CD14-positive monocyte (primary cell): ENCODE data around the gene YPEL4. TPM values are rescaled to one million over a fixed set of nuclear protein-coding genes. Genes with fewer than 3 reads are reported as not detected.

Source experiments
- DNase-seq, 3 donors: peaks; one replicate each; pipeline ENCODE4 v3.0.0-alpha.2; 2011 to 2022
- H2AFZ ChIP-seq: 2 replicates; pipeline ENCODE4 v1.6.0; 2012; ENCODE audit warnings: mild to moderate bottlenecking, low read depth, low read length, inconsistent platforms; ENCODE audit not compliant: insufficient read depth, poor library complexity, severe bottlenecking
- H3K27ac ChIP-seq, 2 donors: 1 replicate in 1 of 2; 2 replicates in 1 of 2; pipeline ENCODE4 v1.5.1; 2012 to 2013; ENCODE audit warnings: low read length in 2 of 2, control low read depth in 1 of 2, inconsistent platforms in 1 of 2, low read depth in 1 of 2, mild to moderate bottlenecking in 1 of 2
- H3K27me3 ChIP-seq, 2 donors: one replicate each; pipeline versions ENCODE4 v1.6.0 to v1.6.1; 2011 to 2013; ENCODE audit warnings: low read length in 2 of 2; ENCODE audit not compliant: control insufficient read depth in 2 of 2, insufficient read depth in 2 of 2
- H3K36me3 ChIP-seq, 2 donors: replicated peaks in 1 of 2; 1 replicate in 1 of 2; 2 replicates in 1 of 2; pipeline versions ENCODE4 v1.5.1 to v1.6.1; 2012 to 2013; ENCODE audit warnings: low read length in 2 of 2, control low read depth in 1 of 2, inconsistent platforms in 1 of 2, mild to moderate bottlenecking in 1 of 2; ENCODE audit not compliant: insufficient read depth in 2 of 2, control insufficient read depth in 1 of 2
- H3K4me1 ChIP-seq, 2 donors: 1 replicate in 1 of 2; 2 replicates in 1 of 2; pipeline versions ENCODE4 v1.5.1 to v1.6.1; 2012 to 2013; ENCODE audit warnings: low read length in 2 of 2, control low read depth in 1 of 2, inconsistent platforms in 1 of 2, mild to moderate bottlenecking in 1 of 2, moderate library complexity in 1 of 2; ENCODE audit not compliant: insufficient read depth in 2 of 2, control insufficient read depth in 1 of 2
- H3K4me2 ChIP-seq: replicated peaks from 2 replicates; pipeline ENCODE3; 2012; ENCODE audit warnings: low read length, moderate library complexity, mild to moderate bottlenecking; ENCODE audit not compliant: poor library complexity, severe bottlenecking; ENCODE audit errors: extremely low read depth
- H3K4me3 ChIP-seq, 3 experiments: fragments of 200-600 bp in 1 of 3; sonication (generic) in 1 of 3; replicated peaks in 1 of 3; 1 replicate in 2 of 3; 2 replicates in 1 of 3; pipeline ENCODE4 v1.5.1; 2011 to 2013; ENCODE audit warnings: low read length in 3 of 3, mild to moderate bottlenecking in 3 of 3, control low read depth in 2 of 3, low read depth in 2 of 3, inconsistent platforms in 1 of 3, moderate library complexity in 1 of 3
- H3K79me2 ChIP-seq: 2 replicates; pipeline ENCODE4 v1.6.0; 2012; ENCODE audit warnings: mild to moderate bottlenecking, control low read depth, inconsistent platforms, low read length, moderate library complexity; ENCODE audit not compliant: insufficient read depth
- H3K9ac ChIP-seq: 2 replicates; pipeline ENCODE4 v1.6.0; 2017; ENCODE audit warnings: low read length, mild to moderate bottlenecking; ENCODE audit not compliant: insufficient read depth, poor library complexity, severe bottlenecking
- H3K9me3 ChIP-seq, 2 donors: replicated peaks in 1 of 2; 1 replicate in 1 of 2; 2 replicates in 1 of 2; pipeline versions ENCODE4 v1.5.1 to v1.6.1; 2012 to 2013; ENCODE audit warnings: low read length in 2 of 2, control low read depth in 1 of 2; ENCODE audit not compliant: control insufficient read depth in 1 of 2, insufficient read depth in 1 of 2
- H4K20me1 ChIP-seq: 2 replicates; pipeline ENCODE4 v1.6.0; 2012; ENCODE audit warnings: mild to moderate bottlenecking, low read length, control low read depth, moderate library complexity; ENCODE audit not compliant: insufficient read depth
- H3K27ac Mint-ChIP-seq, 7 donors: one replicate each; pipeline ENCODE4 v1.8.0; 2020; ENCODE audit warnings: mild to moderate bottlenecking in 7 of 7, mixed read lengths in 7 of 7, moderate library complexity in 6 of 7, inconsistent platforms in 2 of 7
- H3K27me3 Mint-ChIP-seq, 3 donors: one replicate each; pipeline ENCODE4 v1.8.0; 2021 to 2022; ENCODE audit warnings: low read depth in 3 of 3, mild to moderate bottlenecking in 3 of 3, mixed read lengths in 3 of 3, moderate library complexity in 3 of 3, inconsistent platforms in 1 of 3
- H3K36me3 Mint-ChIP-seq, 2 donors: one replicate each; pipeline ENCODE4 v1.8.0; 2020; ENCODE audit warnings: mixed read lengths in 2 of 2, inconsistent platforms in 1 of 2, mild to moderate bottlenecking in 1 of 2
- H3K4me1 Mint-ChIP-seq: one replicate; pipeline ENCODE4 v1.8.0; 2020; ENCODE audit warnings: mild to moderate bottlenecking, mixed read lengths
- H3K4me3 Mint-ChIP-seq, 2 donors: one replicate each; pipeline ENCODE4 v1.8.0; 2020; ENCODE audit warnings: mild to moderate bottlenecking in 2 of 2, mixed read lengths in 2 of 2, moderate library complexity in 1 of 2
- H3K9me3 Mint-ChIP-seq, 7 donors: one replicate each; pipeline ENCODE4 v1.8.0; 2020 to 2022; ENCODE audit warnings: mixed read lengths in 7 of 7, mild to moderate bottlenecking in 6 of 7, moderate library complexity in 6 of 7, inconsistent platforms in 2 of 7
- WGBS: methylation state at CpG from one replicate; pipeline ENCODE4 v1.1.5; 2013; ENCODE audit warnings: missing lambda C conversion rate; ENCODE audit not compliant: insufficient coverage; 5-methylcytosine and 5-hydroxymethylcytosine counted together
- intact Hi-C, 2 donors: fragments of 100-400 bp; cut with micrococcal nuclease; formaldehyde crosslinking; loops; one replicate each; pipeline versions ENCODE4 v1.15.0 to v1.15.1; 2023
- polyA plus RNA-seq, 3 donors: library from polyadenylated mRNA; depleted of rRNA in 1 of 3; unstranded in 2 of 3; stranded (reverse) in 1 of 3; fragments of 300-500 nt in 2 of 3; fragments of >200 nt in 1 of 3; fragmentation: Illumina TruSeq in 2 of 3; gene quantifications; 1 replicate in 2 of 3; 2 replicates in 1 of 3; pipeline ENCODE4 v1.2.3, GENCODE V29; 2012 to 2021
- TF ChIP-seq, protein P1 (sequence below): fragments of 200-600 bp; IDR thresholded peaks from one replicate; pipeline ENCODE4 v1.8.0; 2022; ENCODE audit warnings: antibody characterized with exemption, mild to moderate bottlenecking

Gene YPEL4
- polyA plus RNA-seq, 3 donors: 0.36 to 0.56 TPM; not detected in 1

DNA sequence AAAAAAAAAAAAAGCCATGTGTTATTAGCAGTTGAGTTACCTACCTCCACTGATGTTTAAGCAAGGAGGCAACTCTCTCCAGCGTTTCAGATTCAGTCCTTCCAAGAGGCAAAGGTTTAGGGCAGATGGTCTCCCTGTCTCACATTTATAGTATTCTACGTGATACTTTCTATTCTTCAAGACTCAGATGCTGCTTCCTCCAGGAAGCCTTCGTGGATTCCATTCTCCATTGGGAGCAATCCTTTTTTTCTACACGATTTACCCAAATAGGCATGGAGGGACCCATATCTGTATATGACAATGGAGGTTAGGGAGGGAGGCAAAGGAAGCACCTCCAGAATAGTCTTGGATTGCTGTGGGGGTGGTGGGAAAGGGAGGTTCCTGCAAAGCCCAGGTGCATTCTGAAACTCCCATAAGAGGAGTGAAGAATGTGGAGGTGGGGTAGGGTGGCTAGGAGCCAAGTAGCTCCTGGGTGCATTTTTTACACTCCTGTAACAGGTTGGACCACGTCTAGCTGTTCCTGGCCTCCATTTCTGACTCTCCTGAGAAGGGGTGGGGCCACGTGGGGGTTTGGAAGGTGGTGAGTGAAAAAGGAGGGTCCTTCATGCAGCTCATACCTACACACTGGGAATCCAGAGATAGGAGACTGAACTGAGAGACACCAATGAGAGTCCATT lies 16.2 kb downstream of the YPEL4 start:
- Mint-ChIP-seq H3K4me3 (no peak overlapping the region), H3K27me3 (peaks cover 21 to 22% (median 22%) of the 10 kb centered on the region in 3 donors), H3K4me1 (peaks cover 17% of the 10 kb centered on the region), H3K9me3 (peaks cover 0 to 3% (median 0%) of the 10 kb centered on the region in 7 donors), H3K27ac (peak overlapping the region in 1 of 7 donors; percentile 0), H3K36me3 (no peaks in the 10 kb centered on the region)
- 86% methylated on average over 1 of the region's 6 CpGs for WGBS
- intact Hi-C loops: no loop called here
- Histone ChIP-seq H3K79me2 (no peaks in the 10 kb centered on the region), H3K9me3 (no peaks in the 10 kb centered on the region), H3K4me3 (no peak overlapping the region), H4K20me1 (no peaks in the 10 kb centered on the region), H3K4me1 (peaks cover 9 to 12% of the 10 kb centered on the region in 2 donors), H3K9ac (no peak overlapping the region), H2AFZ (no peak overlapping the region), H3K27me3 (peaks cover 0 to 14% of the 10 kb centered on the region in 2 donors), H3K27ac (no peak overlapping the region), H3K36me3 (no peaks in the 10 kb centered on the region), H3K4me2 (no peak overlapping the region)
- DNase-seq: no peak
- TF ChIP-seq, protein P1, sequence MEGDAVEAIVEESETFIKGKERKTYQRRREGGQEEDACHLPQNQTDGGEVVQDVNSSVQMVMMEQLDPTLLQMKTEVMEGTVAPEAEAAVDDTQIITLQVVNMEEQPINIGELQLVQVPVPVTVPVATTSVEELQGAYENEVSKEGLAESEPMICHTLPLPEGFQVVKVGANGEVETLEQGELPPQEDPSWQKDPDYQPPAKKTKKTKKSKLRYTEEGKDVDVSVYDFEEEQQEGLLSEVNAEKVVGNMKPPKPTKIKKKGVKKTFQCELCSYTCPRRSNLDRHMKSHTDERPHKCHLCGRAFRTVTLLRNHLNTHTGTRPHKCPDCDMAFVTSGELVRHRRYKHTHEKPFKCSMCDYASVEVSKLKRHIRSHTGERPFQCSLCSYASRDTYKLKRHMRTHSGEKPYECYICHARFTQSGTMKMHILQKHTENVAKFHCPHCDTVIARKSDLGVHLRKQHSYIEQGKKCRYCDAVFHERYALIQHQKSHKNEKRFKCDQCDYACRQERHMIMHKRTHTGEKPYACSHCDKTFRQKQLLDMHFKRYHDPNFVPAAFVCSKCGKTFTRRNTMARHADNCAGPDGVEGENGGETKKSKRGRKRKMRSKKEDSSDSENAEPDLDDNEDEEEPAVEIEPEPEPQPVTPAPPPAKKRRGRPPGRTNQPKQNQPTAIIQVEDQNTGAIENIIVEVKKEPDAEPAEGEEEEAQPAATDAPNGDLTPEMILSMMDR: no peak

GRCh38 chr11:57632116-57632515 lies 17.6 kb downstream of the YPEL4 start:
- H3K36me3 Mint-ChIP-seq: no peaks in the 10 kb centered on the region
- H3K27me3 ChIP-seq: peaks cover 0 to 4% of the 10 kb centered on the region in 2 donors
- H3K27ac ChIP-seq: no peak overlapping the region
- H3K9me3 Mint-ChIP-seq: no peaks in the 10 kb centered on the region
- no peak overlapping the region for H3K4me3 ChIP-seq
- H3K4me1 ChIP-seq: no peaks in the 10 kb centered on the region
- peaks cover 5% of the 10 kb centered on the region for H3K4me1 Mint-ChIP-seq
- no peaks in the 10 kb centered on the region for H3K79me2 ChIP-seq
- no peak overlapping the region for H3K9ac ChIP-seq
- H3K9me3 ChIP-seq: no peaks in the 10 kb centered on the region
- no peak overlapping the region for H3K27ac Mint-ChIP-seq
- peaks cover 7 to 12% (median 8%) of the 10 kb centered on the region in 3 donors for H3K27me3 Mint-ChIP-seq
- intact Hi-C loops: no loop called here
- H2AFZ ChIP-seq: no peak overlapping the region
- no peak overlapping the region for H3K4me3 Mint-ChIP-seq
- H3K36me3 ChIP-seq: no peaks in the 10 kb centered on the region
- TF ChIP-seq, protein P1: no peak
- no CpG with 5 or more reads among the region's 5 CpGs for whole genome bisulfite sequencing
- no peak for DNase-seq
- no peaks in the 10 kb centered on the region for H4K20me1 ChIP-seq
- H3K4me2 ChIP-seq: no peak overlapping the region
